ENCODE data around the gene PABPC1L.
"Not testable (repeated sequence)": the region's sequence is repeated elsewhere in the genome, so short reads cannot be mapped to it uniquely, and the experiment has no call there.

PABPC1L gene

DNA sequence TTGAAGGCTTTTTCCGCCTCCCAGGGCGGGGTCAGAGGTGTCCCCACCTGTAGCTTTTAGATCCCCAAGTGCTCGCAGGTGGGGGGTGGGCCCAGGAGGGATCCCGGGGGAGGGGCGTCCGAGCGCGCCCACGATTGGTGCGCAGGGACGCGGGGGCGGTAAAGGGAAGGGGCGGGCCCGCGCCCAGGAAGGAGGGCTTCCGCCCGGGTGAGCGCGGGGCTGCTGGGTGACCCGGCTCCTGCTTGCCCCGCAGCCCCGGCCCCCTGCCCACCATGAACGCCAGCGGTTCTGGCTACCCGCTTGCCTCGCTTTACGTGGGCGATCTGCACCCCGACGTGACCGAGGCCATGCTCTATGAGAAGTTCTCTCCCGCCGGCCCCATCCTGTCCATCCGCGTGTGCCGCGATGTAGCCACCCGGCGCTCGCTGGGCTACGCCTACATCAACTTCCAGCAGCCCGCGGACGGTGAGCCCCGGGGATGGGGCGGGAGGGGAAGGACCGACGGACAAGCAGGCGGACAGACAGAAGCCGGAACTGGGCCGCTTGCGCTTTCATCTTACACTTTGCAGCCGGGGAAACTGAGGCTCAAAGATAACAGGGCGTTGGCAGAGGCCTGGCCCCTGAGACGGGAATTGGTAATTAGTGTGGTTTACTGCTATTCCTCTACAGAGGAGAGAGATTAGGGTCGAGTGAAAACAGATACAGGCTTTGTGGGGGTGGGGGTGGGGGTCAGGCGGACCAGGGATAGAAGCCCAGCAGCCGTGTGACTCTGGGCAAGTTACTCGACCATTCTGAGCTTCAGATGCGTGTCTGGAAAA, at the start of gene PABPC1L:
Gene PABPC1L, plus strand, starts transcription at position 189 of the 818 bp plus-strand sequence. Its CDS starts 84 bp downstream, at position 273.
- peak; percentile 59 for DNase-seq

DNA sequence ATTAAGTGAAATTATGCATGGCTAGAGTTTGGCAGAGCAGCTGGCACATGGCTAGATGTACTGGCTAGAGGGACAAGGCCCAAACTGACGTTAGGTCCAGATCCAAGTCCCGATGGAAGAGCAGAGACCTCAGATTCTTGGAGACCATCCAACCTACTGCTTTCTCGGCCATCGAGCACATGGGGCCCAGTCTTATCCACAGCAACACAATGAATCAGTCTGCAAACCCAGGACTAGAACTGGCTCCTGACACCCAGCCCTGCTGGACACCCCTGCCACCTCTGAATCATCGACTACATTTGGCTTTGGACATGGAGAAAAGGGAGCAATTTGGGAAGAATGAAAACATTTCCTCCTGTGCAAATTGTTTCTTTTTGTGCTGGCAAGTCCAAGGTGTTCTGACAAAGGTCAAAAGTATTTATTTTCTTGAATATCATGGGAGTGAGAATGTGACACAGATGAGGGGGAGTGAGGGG, 48.3 kb upstream of the PABPC1L start:
- DNase-seq, result no peak

GRCh38 chr20:44862286-44862685, 47.6 kb upstream of the PABPC1L start:
- DNase-seq, result no peak

- not testable (repeated sequence) for DNase-seq
These were observed 46.3 kb upstream of the PABPC1L start for GRCh38 chr20:44863365-44864084.

GRCh38 chr20:44864493-44864892, 45.4 kb upstream of the PABPC1L start:
- not testable (repeated sequence) for DNase-seq

GRCh38 chr20:44866703-44867335, 43.0 kb upstream of the PABPC1L start:
- no peak for DNase-seq

DNA sequence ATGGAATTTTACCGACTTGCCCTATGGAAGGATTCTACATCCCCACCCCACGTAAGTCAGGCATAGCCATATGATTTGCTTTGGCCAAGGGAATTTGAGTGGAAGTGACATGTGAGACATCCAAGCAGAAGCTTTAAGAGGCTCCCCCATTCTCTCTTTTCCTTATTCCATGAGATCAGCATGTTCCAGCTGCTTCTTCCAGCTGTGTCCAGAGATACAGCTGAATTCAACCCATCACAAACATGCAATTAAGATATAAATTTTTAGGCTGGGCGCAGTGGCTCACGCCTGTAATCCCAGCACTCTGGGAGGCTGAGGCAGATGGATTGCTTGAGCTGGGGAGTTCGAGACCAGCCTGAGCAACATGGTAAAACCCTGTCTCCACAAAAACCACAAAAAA, 40.4 kb upstream of the PABPC1L start:
- no peak for DNase-seq

GRCh38 chr20:44882360-44882759, 27.5 kb upstream of the PABPC1L start:
- DNase-seq, result not testable (repeated sequence)

DNA sequence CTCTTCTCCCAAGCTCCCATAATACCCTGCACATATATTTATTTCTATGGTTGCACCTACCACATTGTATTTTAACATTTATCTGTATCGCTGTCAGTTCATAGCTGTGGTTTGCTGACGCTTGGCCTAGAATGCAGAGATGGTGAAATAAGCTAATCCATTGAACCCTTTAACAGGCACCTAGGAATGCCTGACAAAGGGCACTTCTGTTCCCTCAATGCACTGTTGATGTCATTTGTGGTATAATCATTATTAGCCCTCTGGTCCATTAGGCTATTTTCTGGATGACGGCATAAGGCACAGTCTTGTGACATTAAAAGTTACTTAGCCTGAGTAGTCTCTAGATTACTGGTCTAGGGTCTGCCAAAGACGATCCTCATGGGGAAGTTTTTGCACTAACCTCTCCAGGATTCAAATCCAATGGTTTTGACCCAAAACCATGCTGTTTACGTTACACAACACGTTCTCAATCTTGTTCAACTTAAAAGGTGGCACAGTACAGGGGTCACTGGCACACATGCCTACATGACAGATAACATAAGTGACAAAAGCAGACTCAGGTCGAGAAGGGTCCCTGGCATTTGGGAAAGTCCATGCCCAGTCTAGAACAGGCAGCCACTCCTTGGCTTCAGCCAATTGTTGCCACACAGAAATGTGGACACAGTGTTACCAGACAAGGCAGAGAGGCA, 26.5 kb upstream of the PABPC1L start:
- no peak for DNase-seq

GRCh38 chr20:44884907-44885391, 24.9 kb upstream of the PABPC1L start:
- DNase-seq, result no peak

- DNase-seq, result peak; percentile 97
These were observed 24.2 kb upstream of the PABPC1L start, which contains the start of gene YWHAB for GRCh38 chr20:44885392-44886265. YWHAB (plus strand) TSS chr20:44885705; CDS start chr20:44901534, 15,829 bp downstream.

DNA sequence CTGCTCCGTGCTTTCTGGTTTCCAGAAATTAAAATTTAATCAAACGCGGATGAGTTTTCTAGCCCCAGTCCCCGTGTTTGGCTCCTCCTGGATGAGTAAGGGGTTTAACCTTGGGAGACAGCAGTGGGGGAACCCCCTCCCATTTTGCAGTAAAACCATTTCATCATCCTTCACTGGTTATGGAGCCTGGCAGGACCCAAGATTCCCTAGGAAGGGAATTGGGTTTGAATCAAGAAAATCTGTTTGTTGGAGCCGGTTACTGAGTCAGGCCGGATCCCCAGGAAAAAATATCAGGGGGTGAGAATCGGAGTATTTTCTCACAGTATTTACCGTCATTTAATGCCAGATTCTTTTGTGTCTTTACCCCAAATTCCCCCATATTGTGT, 23.6 kb upstream of the PABPC1L start:
- no peak for DNase-seq

DNA sequence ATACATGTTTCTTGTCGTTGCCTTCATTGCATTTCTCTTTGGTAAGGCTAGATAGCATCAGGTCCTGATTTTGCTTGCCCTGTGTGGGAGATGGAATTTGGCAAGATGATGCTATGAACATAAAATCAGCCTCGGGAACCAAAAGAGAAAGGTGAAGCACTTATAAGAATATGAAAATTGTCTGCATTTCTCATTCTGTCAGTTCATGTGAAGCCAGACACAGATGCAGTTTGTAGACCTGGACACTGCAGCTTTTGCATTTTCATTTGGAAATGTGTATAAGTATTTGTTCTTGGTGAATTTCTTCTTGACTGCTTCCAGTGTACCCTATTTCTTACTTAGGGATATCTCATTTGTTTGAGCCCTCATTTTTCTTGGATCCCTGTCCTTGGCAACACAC, 23.0 kb upstream of the PABPC1L start:
- DNase-seq, result no peak

- DNase-seq, result no peak
These were observed 22.4 kb upstream of the PABPC1L start for GRCh38 chr20:44887466-44887865.

GRCh38 chr20:44888226-44889103, 21.4 kb upstream of the PABPC1L start:
- DNase-seq, result no peak

DNA sequence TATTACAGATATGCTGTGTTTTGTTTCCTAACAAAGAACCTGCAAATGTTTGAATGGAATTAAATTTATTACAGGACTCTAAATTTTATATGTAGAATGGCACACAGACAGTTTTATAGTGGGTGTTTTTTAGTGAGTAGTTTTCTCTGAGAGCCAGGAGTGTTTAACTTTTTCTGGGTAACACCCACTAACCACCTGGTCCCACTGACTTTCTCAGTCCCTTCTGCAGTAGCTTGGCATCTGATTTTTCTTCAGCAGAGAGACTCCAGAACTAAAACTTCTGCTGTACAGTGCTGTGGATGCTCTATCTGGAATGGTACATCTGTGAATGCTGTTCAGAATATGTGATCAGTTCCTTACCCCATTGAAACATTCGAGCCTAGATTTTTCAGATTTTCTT, 18.0 kb upstream of the PABPC1L start:
- no peak for DNase-seq

- DNase-seq, result no peak
These were observed 14.9 kb upstream of the PABPC1L start for GRCh38 chr20:44894959-44895358.

GRCh38 chr20:44896583-44896982, 13.3 kb upstream of the PABPC1L start:
- no peak for DNase-seq

DNA sequence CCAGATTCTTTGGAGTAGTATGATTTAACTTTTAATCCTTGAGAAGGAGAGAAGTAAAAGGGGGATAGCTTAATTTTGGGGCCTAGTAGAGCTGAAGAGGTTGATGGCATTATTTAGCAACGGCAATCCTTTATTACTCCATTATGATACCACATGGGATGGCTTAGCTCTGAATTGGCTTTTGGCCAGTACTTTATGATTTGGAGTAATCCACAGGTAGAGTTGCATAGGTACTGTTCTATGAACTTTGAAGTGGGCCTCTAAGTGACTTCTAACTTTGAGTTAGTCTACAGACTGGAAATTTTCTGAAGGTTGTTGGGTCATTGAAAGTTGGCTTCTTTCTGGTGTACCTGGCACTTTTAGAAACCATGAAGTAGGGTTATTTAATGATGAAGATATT, 12.7 kb upstream of the PABPC1L start:
- DNase-seq, result no peak

DNA sequence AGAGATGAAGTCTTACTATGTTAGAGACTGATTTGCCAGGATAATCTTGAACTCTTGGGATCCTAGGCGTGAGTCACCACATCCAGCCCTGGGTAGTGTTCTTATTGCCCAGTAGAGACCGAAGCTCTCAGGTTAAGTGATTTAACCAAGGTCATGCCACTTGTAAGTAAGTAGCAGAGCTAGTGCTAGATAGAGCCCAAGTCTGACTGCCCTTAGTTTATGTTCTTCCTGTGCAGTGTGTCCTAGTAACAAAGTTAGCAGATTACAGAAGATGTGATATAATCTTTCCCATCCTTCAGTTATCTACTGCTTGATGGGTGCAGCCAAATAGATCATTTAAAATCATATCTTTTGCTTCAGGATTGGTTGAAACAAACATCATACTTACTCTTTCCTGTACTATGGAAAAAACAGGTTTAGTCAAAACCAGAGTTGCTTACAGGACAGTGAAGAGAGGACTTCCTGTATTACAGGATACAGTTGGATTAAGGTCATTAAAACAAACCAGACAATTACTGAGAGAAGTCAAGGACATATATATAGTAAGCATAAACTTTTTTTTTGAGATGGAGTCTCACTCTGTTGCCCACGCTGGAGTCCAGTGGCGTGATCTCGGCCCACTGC, 9.5 kb upstream of the PABPC1L start:
- no peak for DNase-seq

Measured in COR-L47 (cell line).